Trophoblast cell (in vitro differentiated cells and primary cell): Measurements from ENCODE around the gene NR2F1.
A peak's percentile ranks its signal among the peaks of the same experiment; 100 is the strongest.

Experiments
- DNase-seq, 2 donors: peaks; one replicate each; pipeline ENCODE4 v3.0.0-alpha.2; 2016
- H2AFZ ChIP-seq: 2 replicates; pipeline ENCODE4 v1.6.1; 2013; ENCODE audit warnings: low read length, moderate library complexity, mild to moderate bottlenecking; ENCODE audit not compliant: insufficient read depth, poor library complexity
- H2AK5ac ChIP-seq: 2 replicates; pipeline ENCODE4 v1.6.1; 2013; ENCODE audit warnings: mild to moderate bottlenecking, low read length
- H2BK120ac ChIP-seq: 2 replicates; pipeline ENCODE4 v1.6.1; 2013; ENCODE audit warnings: low read length, mild to moderate bottlenecking, moderate library complexity; ENCODE audit not compliant: insufficient read depth, poor library complexity
- H2BK12ac ChIP-seq: 2 replicates; pipeline ENCODE4 v1.6.1; 2013; ENCODE audit warnings: mild to moderate bottlenecking, low read length, moderate library complexity
- H2BK5ac ChIP-seq: 2 replicates; pipeline ENCODE4 v1.6.1; 2013; ENCODE audit warnings: low read length, low read depth, moderate library complexity, mild to moderate bottlenecking; ENCODE audit not compliant: poor library complexity
- H3K14ac ChIP-seq: 2 replicates; pipeline ENCODE4 v1.6.1; 2013; ENCODE audit warnings: mild to moderate bottlenecking, low read length
- H3K18ac ChIP-seq: 2 replicates; pipeline ENCODE4 v1.6.1; 2013; ENCODE audit warnings: mild to moderate bottlenecking, low read length
- H3K23ac ChIP-seq: 2 replicates; pipeline ENCODE4 v1.6.1; 2013; ENCODE audit warnings: low read length
- H3K27ac ChIP-seq: 2 replicates; pipeline ENCODE4 v1.5.1; 2013; ENCODE audit warnings: low read depth, mild to moderate bottlenecking, inconsistent platforms, low read length, moderate library complexity
- H3K27me3 ChIP-seq: 2 replicates; pipeline ENCODE4 v1.6.1; 2013; ENCODE audit warnings: inconsistent platforms, mild to moderate bottlenecking, low read length, moderate library complexity; ENCODE audit not compliant: insufficient read depth
- H3K36me3 ChIP-seq, 2 experiments: 1 replicate in 1 of 2; 2 replicates in 1 of 2; pipeline ENCODE4 v1.6.1; 2013; ENCODE audit warnings: low read length in 2 of 2, mild to moderate bottlenecking in 2 of 2, moderate library complexity in 1 of 2; ENCODE audit not compliant: insufficient read depth in 2 of 2, control insufficient read depth in 1 of 2
- H3K4ac ChIP-seq: 2 replicates; pipeline ENCODE4 v1.6.1; 2013; ENCODE audit warnings: low read depth, mild to moderate bottlenecking, low read length, moderate library complexity
- H3K4me1 ChIP-seq, 2 experiments: 1 replicate in 1 of 2; 2 replicates in 1 of 2; pipeline ENCODE4 v1.6.1; 2013; ENCODE audit warnings: low read length in 2 of 2, mild to moderate bottlenecking in 2 of 2, moderate library complexity in 1 of 2; ENCODE audit not compliant: insufficient read depth in 2 of 2, control insufficient read depth in 1 of 2
- H3K4me2 ChIP-seq: 2 replicates; pipeline ENCODE4 v1.6.1; 2013; ENCODE audit warnings: inconsistent platforms, mild to moderate bottlenecking, low read length, moderate library complexity
- H3K4me3 ChIP-seq: 2 replicates; pipeline ENCODE4 v1.5.1; 2013; ENCODE audit warnings: mild to moderate bottlenecking, low read depth, low read length, inconsistent platforms
- H3K79me1 ChIP-seq: one replicate; pipeline ENCODE4 v1.6.1; 2013; ENCODE audit warnings: low read length
- H3K79me2 ChIP-seq: 2 replicates; pipeline ENCODE4 v1.6.1; 2013; ENCODE audit warnings: low read length, mild to moderate bottlenecking; ENCODE audit not compliant: control insufficient read depth, insufficient read depth, poor library complexity
- H3K9ac ChIP-seq: 2 replicates; pipeline ENCODE4 v1.6.1; 2013; ENCODE audit warnings: mild to moderate bottlenecking, low read length
- H3K9me3 ChIP-seq: 2 replicates; pipeline ENCODE4 v1.6.1; 2013; ENCODE audit warnings: low read depth, mild to moderate bottlenecking, control low read depth, inconsistent platforms, low read length; ENCODE audit not compliant: insufficient read depth
- H4K12ac ChIP-seq: 2 replicates; pipeline ENCODE4 v1.6.1; 2013; ENCODE audit warnings: low read depth, mild to moderate bottlenecking, low read length, moderate library complexity
- H4K8ac ChIP-seq: 2 replicates; pipeline ENCODE4 v1.6.1; 2013; ENCODE audit warnings: low read depth, mild to moderate bottlenecking, low read length, moderate library complexity
- H4K91ac ChIP-seq: one replicate; pipeline ENCODE4 v1.6.1; 2013; ENCODE audit warnings: low read depth, mild to moderate bottlenecking, low read length, moderate library complexity
- WGBS: extraction: QIAGEN DNeasy Blood & Tissue Kit; methylation state at CpG from one replicate; pipeline ENCODE4 v1.1.7; 2013; ENCODE audit warnings: missing lambda C conversion rate; ENCODE audit not compliant: insufficient read length, insufficient coverage; ENCODE audit errors: extremely low coverage; 5-methylcytosine and 5-hydroxymethylcytosine counted together

The NR2F1 gene

DNA sequence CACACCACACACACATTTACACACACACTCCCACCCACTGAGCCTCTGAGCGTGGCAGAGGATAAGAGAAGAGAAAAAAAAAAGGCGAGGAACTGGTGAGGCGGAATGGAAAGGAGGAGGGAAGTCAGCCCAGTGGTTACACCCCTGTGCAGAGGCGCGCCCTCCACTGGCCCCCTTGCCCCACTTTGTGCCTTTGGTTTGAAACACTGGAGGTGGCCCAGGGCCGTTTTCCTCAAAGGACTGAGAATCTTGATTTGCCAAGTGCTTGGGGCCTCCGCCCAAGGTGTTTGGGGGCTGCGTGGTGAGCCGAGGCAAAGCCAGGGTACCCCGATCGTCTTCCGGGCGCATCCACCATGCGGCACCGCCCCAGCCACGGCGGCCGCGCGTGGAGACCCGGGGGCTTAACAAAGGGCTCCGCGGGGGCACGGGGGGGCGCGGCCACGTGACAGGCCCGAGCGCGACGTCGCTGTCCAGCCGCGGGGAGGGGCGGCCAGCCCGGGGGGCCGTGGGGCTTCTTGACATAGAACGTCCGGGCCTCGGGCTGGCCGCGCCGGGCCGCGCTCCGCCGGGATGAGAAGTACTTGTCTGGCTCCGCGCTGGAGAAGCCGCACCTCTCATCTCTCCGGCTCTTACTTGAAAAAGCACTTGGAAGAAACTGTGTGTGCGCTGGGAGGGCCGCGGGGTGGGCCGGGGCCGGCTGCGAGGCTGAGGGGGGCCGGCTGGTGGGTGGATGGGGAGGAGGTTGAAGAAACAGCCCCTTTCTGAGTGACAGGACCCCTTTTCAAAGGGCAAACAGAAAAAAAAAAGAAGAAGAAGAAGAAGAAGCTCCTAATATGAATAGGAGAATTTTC is 21.0 kb downstream of the NR2F1 start:
- Histone ChIP-seq H3K27ac (no peak overlapping the region), H3K4me3 (no peak overlapping the region), H3K9ac (no peak overlapping the region), H3K79me2 (no peaks in the 10 kb centered on the region), H3K36me3 (no peaks in the 10 kb centered on the region), H2BK120ac (no peak overlapping the region), H3K79me1 (no peaks in the 10 kb centered on the region), H2BK5ac (no peak overlapping the region), H2AK5ac (no peak overlapping the region), H4K91ac (no peak overlapping the region), H4K8ac (no peak overlapping the region), H4K12ac (no peak overlapping the region), H3K4me1 (no peaks in the 10 kb centered on the region), H3K9me3 (peaks cover 4% of the 10 kb centered on the region), H3K23ac (no peak overlapping the region), H3K4ac (no peak overlapping the region), H3K18ac (no peak overlapping the region), H3K4me2 (no peak overlapping the region), H3K14ac (no peak overlapping the region), H2AFZ (no peak overlapping the region), H2BK12ac (no peak overlapping the region), H3K27me3 (peaks cover 57% of the 10 kb centered on the region)
- DNase-seq, result no peak
- no CpG with 5 or more reads among the region's 58 CpGs for WGBS

- Histone ChIP-seq H2BK120ac (no peak overlapping the region), H3K23ac (no peak overlapping the region), H3K4ac (no peak overlapping the region), H3K4me3 (no peak overlapping the region), H2BK12ac (no peak overlapping the region), H3K27ac (no peak overlapping the region), H3K9me3 (peaks cover 4% of the 10 kb centered on the region), H4K8ac (no peak overlapping the region), H3K79me1 (no peaks in the 10 kb centered on the region), H4K91ac (no peak overlapping the region), H2BK5ac (no peak overlapping the region), H2AK5ac (no peak overlapping the region), H3K9ac (no peak overlapping the region), H3K36me3 (no peaks in the 10 kb centered on the region), H2AFZ (no peak overlapping the region), H3K4me2 (no peak overlapping the region), H3K4me1 (no peaks in the 10 kb centered on the region), H3K79me2 (no peaks in the 10 kb centered on the region), H3K27me3 (peaks cover 56% of the 10 kb centered on the region), H4K12ac (no peak overlapping the region), H3K14ac (no peak overlapping the region), H3K18ac (no peak overlapping the region)
- DNase-seq, result no peak
- whole genome bisulfite sequencing, result no CpG with 5 or more reads among the region's 10 CpGs
Measured at GRCh38 chr5:93604644-93605515, 21.9 kb downstream of the NR2F1 start.

- DNase-seq, result no peak
- H2BK120ac ChIP-seq, result no peak overlapping the region
- H3K27ac ChIP-seq, result no peak overlapping the region
- no peak overlapping the region for H4K12ac ChIP-seq
- H3K14ac ChIP-seq, result no peak overlapping the region
- H3K27me3 ChIP-seq, result peaks cover 49% of the 10 kb centered on the region
- no peak overlapping the region for H2BK12ac ChIP-seq
- no peaks in the 10 kb centered on the region for H3K79me2 ChIP-seq
- no peak overlapping the region for H3K18ac ChIP-seq
- no peak overlapping the region for H2AFZ ChIP-seq
- H4K8ac ChIP-seq, result no peak overlapping the region
- H3K4me1 ChIP-seq, result no peaks in the 10 kb centered on the region
- H3K4me3 ChIP-seq, result no peak overlapping the region
- H2BK5ac ChIP-seq, result no peak overlapping the region
- no peak overlapping the region for H3K9ac ChIP-seq
- no peak overlapping the region for H2AK5ac ChIP-seq
- no peak overlapping the region for H3K23ac ChIP-seq
- H3K4me2 ChIP-seq, result no peak overlapping the region
- H4K91ac ChIP-seq, result no peak overlapping the region
- no peaks in the 10 kb centered on the region for H3K36me3 ChIP-seq
- H3K9me3 ChIP-seq, result peaks cover 4% of the 10 kb centered on the region
- no peak overlapping the region for H3K4ac ChIP-seq
- no peaks in the 10 kb centered on the region for H3K79me1 ChIP-seq
Measured at GRCh38 chr5:93606382-93606752, 23.3 kb downstream of the NR2F1 start.

DNA sequence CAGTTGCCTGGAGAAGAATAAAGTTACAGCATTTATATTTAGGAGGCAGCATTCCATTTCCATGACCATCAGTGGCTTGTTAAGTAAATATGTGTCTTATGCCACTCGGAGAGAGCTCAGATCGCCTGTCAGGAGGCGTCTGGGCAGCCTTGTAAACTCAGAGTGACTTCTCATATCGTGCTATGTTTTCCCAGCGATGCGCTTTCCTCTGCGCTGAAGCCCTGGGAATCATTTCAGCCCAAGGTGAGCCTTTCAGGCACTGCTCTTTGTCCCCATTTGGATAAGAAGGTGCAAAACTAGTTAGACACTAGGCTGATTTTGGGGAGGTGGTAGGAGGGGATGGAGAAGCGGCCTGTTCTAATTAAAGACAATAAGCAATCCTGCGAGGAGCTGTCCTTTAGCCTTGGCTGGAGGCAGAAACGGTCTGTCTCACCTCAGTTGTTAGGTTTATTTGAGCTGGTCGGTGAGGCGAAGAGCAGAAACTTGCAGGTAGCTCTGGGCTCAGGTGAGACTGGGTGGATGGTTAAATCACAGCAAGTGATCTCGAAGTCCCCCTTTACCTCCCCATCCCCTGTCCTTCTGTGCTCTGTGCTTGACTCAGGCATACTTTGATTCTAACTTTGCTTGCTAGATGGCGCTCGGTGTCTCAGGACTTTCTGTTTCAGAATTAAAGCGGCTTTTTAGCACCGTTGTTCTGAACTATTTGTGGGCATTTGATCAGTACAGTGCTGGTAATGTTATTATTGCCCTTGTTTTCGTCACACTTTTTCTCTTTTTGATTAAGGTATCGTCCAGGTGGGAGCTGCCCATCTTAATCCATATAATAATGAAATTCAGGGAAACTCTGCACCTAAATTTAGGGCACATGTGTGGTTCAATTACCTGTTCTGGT is 24.6 kb downstream of the NR2F1 start:
- H3K27me3 ChIP-seq, result peaks cover 46% of the 10 kb centered on the region
- H3K79me1 ChIP-seq, result no peaks in the 10 kb centered on the region
- no peaks in the 10 kb centered on the region for H3K79me2 ChIP-seq
- H3K23ac ChIP-seq, result no peak overlapping the region
- H2BK5ac ChIP-seq, result no peak overlapping the region
- no peak overlapping the region for H2AK5ac ChIP-seq
- H4K12ac ChIP-seq, result no peak overlapping the region
- no peak overlapping the region for H3K18ac ChIP-seq
- H3K4me2 ChIP-seq, result no peak overlapping the region
- H3K36me3 ChIP-seq, result no peaks in the 10 kb centered on the region
- H3K4me1 ChIP-seq, result peaks cover 0 to 6% of the 10 kb centered on the region in 2 experiments
- no peak overlapping the region for H3K4me3 ChIP-seq
- H3K4ac ChIP-seq, result no peak overlapping the region
- H2AFZ ChIP-seq, result no peak overlapping the region
- H3K14ac ChIP-seq, result no peak overlapping the region
- no peak overlapping the region for H3K9ac ChIP-seq
- no CpG with 5 or more reads among the region's 19 CpGs for WGBS
- H4K8ac ChIP-seq, result no peak overlapping the region
- peak in 1 of 2 donors; percentile 64 for DNase-seq
- H2BK120ac ChIP-seq, result no peak overlapping the region
- H3K27ac ChIP-seq, result no peak overlapping the region
- no peak overlapping the region for H2BK12ac ChIP-seq
- no peak overlapping the region for H4K91ac ChIP-seq
- H3K9me3 ChIP-seq, result peaks cover 3% of the 10 kb centered on the region
